HG02759 (cell line): ENCODE measurements around the gene SNAPC2.
A peak's percentile ranks its signal among the peaks of the same experiment; 100 is the strongest.

ENCODE experiments used
- ATAC-seq: cut with Tn5 transposase; IDR thresholded peaks from one replicate; pipeline ENCODE4 v1.9.1; 2021; ENCODE audit warnings: mild to moderate bottlenecking, moderate library complexity; ENCODE audit not compliant: unreplicated experiment

SNAPC2 gene, protein sequence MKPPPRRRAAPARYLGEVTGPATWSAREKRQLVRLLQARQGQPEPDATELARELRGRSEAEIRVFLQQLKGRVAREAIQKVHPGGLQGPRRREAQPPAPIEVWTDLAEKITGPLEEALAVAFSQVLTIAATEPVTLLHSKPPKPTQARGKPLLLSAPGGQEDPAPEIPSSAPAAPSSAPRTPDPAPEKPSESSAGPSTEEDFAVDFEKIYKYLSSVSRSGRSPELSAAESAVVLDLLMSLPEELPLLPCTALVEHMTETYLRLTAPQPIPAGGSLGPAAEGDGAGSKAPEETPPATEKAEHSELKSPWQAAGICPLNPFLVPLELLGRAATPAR

DNA sequence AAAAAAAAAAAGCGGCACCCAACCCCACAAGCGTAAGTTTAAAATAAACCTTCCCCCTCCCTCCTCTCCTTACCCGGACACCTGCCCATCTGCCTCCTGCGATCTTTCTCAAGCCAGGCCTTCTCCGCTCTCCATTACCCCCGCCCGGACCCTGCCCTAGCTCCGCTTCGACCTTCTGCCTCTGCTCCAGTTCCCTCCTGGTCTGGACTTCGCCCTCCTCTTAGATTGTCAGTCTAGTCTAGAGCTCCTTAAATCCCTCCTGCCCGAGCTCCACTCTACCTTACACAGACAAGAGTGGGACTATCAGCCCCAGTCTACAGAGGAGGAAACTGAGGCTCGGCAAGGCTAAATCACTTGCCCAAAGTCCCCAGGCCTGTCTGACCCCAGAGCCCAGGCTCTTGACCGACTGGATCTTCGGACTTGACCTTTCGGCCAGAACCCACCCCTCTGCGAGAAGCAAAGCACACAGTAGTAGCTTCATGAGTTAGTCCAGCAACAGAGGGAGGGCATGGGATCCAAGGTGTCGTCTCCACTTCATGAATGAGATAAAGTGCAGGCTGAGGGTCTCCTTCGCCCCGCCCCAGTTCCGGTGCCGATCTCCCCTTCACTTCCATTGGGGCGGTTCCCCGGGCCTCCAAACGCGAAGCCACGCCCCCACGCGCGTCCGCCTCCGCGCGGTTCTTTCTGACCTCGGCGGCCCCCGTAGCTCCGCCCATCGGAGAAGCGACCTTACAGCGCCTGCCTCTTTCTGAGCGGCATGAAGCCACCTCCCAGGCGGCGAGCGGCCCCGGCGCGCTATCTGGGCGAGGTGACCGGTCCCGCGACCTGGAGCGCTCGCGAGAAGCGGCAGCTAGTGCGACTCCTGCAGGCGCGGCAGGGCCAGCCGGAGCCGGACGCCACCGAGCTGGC, at the start of gene SNAPC2:
TSS of gene SNAPC2 (plus strand) at position 729 of the 909 bp plus-strand sequence. CDS start at position 758, 29 bp downstream.
- ATAC-seq: peak; percentile 72

DNA sequence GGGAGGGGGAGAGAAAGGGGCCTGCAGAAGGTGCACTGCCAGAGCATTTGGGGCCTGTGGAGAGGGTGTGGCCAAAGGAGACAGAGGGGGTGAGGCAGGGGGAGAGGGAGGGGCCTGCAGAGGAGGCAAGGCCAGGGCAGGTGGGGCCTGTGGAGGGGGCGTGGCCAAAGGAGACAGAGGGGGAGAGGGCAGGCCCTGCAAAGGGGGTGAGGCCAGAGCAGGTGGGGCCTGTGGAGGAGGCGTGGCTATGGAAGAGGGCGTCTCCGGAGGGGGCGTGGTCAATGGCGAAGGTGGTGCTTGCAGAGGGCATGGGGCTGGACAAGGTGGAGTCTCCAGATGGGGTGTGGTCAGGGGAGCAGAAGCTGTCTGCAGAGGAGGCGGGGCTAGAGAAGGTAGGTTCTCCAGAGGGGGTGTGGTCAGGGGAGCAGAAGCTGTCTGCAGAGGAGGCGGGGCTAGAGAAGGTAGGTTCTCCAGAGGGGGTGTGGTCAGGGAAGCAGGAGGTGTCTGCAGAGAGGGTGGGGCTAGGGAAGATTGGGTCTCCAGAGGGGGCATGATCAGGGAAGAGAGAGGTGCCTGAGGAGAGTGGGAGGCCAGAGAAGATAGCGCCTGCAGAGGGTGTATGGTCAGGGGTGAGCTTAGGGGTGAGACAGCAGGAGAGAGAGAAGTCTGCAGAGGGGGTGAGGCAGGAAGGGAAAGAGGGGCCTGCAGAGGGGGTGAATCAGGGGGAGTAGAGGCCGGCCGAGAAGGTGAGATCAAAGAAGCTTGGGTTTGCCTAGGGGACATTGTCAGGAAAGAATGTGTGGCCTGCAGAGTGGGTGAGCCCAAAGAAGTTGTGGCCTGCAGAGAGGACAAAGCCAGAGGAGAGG, 49.3 kb upstream of the SNAPC2 start:
- ATAC-seq: no peak

DNA sequence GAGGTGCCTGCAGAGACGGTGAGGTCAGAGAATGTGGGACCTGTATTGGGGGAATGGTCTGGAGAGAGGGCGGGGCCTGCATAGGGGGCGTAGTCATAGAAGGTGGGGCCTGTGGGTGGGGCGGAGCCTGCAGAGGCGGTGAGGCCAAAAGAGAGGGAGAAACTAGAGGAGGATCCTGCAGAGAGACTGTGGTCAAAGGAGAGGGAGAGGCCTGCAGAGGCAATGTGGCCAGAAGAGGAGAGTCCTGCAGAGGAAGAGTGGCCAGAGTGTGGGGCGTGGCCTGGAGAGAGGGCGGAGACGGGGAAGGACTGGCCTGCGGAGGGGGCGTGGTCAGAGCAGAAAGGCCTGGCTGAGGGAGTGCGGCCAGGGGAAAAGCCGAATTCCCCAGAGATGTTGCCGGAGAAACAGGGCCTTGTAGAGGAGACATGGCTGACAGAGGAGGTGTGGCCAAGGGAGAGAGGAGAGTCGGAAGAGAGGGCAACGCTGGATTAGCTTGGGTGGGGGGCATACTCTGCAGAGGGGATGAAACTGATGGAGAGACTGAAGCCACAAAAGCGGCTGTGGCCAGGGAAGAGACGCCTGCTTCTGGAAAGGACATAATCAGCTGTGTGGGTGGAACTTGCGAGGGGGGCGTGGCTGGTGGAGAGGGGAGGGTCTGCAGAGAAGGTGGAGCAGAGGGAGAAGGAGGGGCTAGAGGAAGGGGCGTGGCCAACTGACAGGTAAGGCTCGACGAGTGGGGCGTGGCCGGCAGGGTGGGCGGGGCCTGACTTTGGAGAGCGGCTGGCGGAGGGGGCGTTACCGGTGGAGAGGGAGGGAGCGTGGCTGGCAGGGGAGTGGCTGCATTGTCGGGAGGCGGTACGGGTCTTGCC, 48.5 kb upstream of the SNAPC2 start:
- no peak for ATAC-seq

DNA sequence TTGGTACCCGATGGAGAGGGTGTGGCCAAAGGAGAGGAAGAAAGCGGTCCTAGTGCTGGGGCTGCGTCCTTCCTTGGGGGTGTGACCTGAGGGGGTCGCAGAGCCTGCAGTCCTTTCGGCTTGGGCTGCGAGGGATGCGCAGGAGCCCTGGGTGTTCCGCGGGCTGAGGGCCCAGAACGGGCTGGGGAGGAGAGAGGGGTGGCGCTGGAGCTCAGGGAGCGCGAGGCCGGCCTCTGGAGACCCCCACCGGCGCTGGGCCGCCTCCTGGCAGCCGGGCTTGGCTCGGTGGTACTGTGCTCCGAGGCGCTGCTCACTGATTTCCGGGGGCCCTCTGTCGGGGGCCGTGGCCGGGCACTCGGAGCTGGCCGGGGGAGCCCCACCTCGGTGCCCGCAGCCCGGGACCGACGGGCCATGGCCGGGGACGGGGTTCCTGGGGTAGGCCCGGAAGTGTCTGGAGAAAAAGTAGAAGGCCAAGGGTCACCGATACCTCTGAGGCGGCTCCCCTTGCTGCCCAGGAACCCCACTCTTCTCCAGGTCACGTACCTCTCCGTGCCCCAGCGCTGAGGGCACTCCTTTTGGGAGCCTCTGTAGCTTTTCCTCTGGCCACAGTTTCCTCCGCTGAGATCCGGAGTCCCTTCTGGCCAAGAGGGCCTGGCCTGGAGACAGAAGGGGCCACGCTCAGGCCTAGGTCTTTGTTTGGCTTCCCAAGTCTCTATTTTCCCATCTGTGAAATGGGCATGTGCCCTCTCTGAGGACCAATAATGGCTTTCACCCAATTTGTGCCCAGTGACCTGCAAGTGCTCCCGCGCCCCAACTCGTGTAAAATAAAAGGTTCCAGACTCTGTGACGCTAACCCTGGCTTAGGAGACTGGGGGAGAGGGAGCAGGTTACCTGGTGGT, 47.6 kb upstream of the SNAPC2 start:
- no peak for ATAC-seq

DNA sequence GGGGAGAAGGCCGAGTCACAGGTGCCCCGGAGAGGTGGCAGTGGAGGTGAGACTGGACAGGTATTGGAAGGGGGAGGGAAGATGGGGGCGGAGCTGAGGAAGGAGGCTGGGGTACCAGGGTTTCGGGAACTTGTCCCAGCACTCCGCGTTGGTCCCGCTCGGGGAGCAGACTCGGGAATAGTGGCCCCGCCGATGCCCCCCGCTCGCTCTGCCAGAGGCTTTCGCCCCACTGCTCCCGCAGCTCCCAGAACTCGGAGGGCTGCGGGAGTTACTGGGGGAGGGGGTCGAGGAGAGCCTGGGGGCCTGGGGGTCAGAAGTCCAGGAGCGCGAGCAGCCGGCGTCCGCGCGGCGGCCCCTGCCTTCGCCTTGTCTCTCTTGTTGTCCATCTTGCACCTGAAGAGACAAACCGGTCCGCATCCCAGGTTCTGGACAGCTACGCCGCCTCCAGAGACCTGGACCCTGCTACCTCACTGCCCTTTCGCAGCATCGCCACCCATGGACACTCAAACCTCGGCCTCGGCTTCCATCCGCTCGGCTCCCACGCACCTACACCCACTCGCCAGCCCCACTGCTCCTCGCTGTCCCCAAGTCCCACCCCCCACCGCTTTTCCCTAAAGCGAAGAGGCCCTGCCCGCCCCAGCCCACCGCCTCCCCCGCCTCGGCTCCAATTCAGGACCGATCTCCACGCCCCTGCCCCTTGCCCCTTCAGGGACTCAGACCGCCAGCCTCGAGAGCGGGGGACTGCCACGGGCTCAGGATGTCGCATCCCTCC, 46.6 kb upstream of the SNAPC2 start:
- no peak for ATAC-seq

DNA sequence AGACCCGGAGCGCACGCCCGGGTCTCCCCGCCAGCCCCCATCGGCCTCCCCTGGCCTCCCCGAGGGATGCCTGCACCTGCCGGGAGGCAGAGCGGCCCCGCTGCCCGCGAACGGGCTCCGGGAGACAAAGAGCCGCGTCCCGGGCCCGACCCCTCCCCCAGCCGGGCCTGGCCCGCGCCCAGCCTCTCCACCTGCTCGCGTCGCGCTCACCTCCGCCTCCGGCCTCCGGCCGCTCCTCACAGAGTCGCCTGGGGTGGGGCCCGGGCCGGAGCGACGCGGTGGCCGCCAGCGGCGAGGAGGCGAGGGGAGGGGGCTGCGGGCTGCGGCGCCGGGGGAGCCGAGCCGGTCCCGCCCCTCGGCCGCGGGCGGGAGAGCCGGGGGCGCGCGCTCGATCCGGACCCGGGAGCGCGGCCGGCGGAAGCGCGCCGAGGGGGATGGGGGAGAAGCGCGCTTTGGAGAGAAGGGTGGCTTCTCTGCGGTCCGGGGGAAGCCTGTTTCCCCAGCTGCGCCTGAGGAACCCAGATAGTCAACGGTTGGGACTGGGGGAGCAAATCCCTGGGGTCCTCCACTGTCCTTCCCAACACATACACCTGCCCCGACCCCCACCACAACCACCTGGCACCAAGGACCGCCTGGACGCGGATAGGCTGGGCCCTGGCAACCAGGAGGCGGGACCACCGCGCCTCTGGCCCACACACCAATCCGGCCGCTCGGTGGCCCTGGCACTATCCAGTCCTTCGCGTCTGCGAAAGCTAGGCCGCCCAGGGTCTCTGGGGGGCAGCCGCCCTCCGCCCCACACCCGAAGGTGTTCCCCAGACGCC, 45.9 kb upstream of the SNAPC2 start, which contains the start of gene PRR36:
TSS of gene PRR36 (minus strand) at position 315 of the 821 bp plus-strand sequence. CDS start 701 bp downstream, outside the sequence.
- ATAC-seq: no peak

DNA sequence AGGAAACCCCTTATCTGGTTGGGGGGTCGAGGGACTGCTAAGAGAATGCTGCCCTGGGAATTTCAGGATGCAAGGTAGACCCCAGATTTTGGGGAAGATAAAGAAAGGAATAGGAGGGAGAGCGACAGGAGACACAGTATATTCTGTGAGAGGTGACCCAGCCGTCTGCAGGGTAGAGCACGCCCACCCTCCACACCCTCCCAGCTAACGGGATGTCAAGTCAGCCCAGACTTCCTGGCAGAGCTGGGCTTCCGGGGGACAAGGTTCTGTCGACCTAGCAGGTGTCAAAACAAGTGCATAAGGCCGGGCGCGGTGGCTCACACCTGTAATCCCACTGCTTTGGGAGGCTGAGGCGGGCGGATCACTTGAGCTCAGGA, 45.3 kb upstream of the SNAPC2 start:
- no peak for ATAC-seq

DNA sequence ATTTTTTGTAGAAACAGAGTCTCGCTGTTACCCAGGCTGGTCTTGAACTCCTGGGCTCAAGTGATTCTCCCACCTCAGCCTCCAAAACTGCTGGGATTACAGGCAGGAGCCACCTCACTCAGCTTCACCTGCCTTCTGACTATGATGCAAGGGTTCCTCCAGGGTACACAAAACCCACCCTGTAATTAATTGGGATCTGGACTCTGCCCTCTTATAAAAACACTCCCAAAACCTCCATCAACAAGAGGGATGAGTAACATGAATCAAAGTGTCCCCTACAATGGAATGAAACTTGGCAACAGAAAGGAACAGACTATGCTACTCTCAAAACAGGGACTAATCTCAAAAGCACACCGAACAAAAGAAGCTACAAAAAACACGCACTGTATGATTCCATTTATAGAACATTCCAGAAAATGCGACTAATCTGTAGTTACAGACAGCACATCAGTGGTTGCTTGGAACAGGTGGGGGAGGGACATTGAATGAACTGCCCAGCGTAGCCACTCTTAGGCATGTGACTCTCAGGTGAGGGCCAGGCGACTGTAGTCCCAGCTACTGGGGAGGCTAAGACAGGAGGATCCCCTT, 42.8 kb upstream of the SNAPC2 start:
- no peak for ATAC-seq

DNA sequence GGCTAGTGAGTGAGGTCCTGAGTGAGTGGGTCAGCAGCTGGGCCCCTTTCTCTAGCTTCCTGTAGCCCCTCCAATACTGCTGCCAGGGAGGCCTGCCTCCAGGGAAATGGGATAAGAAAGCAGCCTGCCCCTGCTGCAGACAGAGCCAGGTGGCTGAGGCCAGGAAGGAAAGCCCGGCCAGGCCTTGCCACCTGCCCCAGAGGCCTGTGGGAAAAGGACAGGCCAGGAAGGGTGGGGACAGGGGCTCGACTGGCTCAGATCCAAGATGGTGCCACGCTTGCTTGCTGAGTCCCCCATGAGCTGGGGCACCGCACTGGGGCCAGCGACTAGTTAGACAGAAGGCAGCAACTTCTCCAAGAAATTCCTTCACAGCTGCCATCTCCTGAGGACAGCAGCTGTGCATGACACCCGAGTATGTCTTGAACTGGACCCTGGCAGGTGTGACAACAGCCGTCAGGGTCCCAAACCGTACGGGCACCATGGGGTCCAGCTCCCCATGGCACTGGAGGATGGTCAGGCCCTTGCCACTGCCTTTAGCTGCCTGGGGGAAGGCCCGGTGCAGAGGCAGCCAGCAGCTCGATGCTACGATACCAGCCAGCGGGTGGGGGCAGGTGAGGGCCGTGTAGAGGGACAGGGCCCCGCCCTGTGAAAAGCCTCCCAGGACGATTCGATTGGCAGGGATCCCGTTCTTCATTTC, 40.9 kb upstream of the SNAPC2 start:
- no peak for ATAC-seq

DNA sequence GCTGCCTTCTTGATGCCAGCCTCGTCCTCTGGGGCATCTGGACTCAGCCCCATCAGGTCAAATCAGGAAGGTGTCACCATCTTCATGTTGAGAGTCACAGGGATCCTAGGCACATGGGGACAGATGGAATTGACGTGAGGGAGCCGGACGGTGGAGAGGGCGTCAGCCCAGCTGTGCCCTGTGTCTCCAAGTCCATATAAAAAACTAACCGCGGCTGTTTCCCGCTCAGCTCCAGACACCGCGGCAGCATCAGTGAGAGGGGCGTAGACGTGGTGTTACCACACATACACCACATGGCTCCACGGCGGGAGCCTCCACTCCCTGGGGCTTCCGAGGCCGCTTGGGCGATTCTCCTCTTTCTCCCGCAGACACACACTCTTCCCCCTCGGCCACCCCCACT, 40.3 kb upstream of the SNAPC2 start:
- ATAC-seq: no peak

DNA sequence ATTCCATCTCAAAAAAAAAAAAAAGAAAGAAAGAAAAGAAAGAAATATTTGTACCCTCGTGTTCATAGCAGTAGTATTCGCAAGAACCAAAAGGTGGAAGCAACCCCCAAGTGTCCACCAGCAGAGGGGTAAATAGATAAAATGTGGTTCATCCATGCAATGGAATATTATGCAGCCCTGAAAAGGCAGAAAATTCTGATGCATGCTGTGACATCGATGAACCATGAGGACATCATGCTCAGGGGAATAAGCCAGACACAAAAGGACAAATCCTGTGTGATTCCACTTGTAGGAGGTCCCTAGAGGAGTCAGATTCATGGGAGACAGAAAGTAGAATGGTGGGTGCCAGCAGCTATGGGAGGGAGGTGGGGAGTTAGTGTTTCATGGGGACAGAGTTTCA, 38.2 kb upstream of the SNAPC2 start:
- no peak for ATAC-seq

DNA sequence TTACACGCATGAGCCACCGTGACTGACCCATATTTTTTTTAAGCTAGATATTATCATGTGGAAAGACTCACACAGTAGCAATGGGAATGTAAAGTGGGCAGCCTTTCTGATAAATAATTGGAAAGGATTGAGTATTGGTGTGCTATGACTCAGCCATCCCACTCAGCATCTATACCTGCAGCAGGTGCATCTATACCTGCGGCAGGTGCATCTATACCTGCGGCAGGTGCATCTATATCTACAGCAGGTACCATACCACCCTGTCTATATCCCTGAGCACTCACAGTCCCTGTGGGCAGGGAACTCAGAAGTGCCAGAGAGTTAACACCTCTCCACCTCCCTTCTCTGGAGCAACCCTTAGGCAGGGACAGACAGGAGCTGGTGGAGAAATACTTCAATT, 37.0 kb upstream of the SNAPC2 start:
- ATAC-seq: no peak

DNA sequence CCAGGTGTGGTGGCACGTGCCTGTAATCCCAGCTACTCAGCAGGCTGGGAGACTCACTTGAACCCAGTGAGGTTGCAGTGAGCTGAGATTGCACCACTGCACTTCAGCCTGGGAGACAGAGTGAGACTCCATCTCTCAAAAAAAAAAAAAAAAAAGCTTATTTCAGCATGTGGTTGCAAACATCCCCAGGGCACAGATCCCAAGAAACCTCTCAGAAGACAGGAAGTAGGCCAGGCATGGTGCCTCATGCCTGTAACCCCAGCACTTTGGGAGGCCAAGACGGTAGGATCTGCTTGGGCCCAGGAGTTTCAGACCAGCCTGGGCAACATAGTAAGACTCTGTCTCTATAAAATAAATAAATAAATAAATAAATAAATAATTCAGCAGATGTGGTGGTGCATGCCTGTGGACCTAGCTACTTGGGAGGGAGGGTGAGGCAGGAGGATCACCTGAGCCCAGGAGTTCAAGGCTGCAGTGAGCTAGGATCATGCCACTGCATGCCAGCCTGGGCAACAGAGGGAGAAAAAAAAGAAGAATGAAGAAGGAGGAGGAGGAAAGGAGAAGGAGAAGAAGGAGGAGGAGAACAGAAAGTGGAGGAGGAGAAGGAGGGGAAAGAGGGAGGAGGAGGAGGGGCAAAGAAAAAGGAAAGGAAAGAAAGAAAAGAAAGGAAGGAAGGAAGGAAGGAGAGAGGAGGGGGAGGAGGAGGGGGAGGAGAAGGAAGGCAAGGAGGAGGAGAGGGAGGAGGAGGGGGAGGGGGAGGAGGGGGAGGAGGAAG, 36.2 kb upstream of the SNAPC2 start:
- ATAC-seq: no peak

DNA sequence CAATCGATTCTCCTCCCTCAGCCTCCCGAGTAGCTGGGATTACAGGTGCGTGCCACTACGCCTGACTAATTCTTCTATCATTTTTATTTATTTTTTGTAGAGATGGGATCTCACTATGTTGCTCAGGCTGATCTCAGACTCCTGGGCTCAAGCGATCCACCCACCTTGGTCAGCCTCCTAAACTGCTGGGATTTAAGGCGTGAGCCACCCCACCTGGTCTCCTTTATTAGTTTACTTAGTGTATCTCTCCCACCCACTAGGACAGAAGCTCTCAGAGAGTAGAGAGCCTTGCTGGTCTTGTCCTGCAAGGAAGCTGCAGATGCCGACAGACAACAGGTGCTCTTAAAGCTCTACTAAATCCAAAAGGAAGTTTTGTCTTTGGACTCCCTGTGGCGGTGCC, 34.3 kb upstream of the SNAPC2 start:
- ATAC-seq: no peak

DNA sequence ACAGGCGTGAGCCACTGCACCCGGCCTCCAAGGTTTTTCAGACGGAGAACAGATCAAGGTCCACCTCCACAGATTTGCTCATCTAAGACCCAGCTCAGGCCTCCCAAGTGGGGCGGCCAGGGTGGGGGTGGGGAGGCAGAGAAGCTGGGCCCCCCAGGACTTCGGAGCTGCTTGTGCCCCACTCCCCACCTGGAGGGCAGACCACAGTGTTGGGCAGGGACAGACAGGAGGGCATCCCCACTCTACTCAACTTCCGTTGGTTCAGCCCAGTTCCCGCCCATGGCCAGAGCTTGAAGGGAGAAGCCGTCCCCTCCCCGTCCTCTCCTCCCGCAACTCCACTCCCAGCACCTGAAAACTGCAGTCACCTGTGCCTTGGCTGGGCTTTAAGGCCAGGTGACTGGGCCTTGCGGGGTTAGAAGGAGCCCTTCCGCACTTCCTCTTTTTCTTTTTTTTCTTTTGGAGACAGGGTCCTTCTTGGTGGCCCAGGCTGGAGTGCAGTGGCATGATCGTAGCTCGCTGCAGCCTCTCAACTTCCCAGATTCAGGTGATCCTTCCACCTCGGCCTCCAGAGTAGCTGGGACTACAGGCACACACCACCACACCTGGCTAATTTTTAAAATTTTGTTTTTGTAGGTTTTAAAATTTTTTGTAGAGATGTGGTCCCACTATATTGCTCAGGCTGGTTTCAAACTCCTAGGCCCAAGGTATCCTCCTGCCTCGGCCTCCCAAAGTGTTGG, 32.6 kb upstream of the SNAPC2 start:
- ATAC-seq: no peak
